Activated CD4-positive, alpha-beta T cell treated with anti-CD3 and anti-CD28 coated beads, Interleukin-2, amount 50 U/mL, for 16 hours (primary cell): ENCODE results near the gene SLC13A5.
"Not testable (repeated sequence)": the region's sequence is repeated elsewhere in the genome, so short reads cannot be mapped to it uniquely, and the experiment has no call there.

ENCODE experiments used
- DNase-seq: peaks from one replicate; pipeline ENCODE4 v3.0.0-alpha.2; 2020

Gene SLC13A5

DNA sequence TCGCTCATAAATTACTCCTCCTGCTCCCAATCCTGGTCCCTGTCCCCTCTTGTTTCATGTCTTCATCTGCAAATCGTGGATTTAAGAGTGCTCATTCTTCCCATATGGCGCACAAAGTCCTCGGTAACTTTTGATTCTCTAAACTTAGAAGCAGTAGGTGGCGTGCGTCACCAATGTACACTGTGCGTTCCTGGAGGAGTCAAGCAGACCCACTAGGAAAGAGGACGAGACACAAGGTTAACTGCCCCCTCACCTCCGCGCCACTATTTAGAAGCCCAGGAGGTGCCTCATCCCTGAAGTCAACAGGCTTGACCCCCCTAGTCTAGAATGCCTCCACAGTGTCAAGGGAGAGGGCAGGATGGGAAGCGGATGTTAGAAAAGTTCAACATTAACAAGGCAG, 2.9 kb downstream of the SLC13A5 start:
- no peak for DNase-seq

DNA sequence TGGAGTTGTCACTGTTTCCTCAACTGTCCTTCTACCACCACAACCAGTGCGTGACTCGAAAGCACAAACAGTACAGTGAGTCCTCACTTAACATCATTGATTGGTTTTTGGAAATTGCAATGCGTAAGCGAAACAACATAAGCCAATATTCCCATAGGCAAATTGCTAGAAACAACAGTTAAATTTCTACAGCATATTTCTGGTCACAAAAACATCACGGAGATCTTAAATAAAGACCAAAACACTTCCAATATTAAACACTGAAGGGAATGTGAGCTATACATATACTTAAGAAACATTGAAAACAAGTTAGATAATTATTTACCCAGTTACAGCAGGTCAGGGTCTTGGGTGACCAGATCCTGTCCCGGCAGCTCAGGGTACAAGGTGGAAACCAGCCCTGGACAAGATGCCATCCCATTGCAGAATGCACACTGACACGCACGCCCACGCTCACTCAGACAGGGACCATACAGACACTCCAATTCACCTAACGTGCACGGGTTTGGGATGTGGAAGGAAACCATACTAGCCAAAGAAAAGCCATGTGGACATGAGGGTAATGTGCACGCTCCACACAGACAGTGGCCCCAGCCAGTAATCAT, 4.7 kb downstream of the SLC13A5 start:
- DNase-seq = no peak

DNA sequence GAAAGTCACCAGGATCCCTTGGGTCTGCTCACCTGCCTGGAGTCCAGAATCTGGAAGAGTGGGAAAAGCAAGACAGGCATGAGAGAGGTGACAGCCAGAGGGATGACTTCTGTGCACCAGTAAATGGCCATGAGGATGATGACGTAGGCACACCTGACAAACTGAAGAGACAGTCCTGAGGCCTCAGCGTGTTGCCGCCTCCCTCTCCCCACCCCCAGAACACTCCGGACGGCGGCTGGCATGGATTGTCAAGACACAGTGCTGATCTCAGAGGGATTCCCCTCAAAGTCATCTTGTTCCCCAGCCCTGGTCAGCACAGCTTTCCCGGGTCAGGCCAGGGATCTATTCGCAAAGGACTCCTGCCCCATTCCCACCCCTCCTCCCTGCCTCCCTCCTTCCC, 6.2 kb downstream of the SLC13A5 start:
- no peak for DNase-seq

DNA sequence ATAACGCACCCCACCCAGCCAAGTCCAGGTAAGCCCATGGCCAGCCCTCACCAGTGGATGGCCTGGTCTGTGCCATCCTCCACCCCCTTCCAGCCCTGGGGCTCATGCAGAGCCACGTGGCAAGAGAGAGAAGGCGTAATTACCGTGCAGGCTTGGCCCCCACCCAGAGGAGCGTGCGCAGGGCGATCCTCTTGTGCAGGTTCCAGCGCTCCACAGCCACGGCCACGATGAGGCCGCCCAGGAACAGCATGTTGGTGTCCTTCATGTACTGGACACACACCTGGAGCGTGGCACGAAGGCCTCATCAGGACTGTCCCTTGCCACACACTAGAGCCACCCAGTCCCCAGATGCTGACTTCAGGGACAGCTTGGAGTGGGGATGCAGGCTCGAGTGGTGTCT, 6.7 kb downstream of the SLC13A5 start:
- DNase-seq = no peak

DNA sequence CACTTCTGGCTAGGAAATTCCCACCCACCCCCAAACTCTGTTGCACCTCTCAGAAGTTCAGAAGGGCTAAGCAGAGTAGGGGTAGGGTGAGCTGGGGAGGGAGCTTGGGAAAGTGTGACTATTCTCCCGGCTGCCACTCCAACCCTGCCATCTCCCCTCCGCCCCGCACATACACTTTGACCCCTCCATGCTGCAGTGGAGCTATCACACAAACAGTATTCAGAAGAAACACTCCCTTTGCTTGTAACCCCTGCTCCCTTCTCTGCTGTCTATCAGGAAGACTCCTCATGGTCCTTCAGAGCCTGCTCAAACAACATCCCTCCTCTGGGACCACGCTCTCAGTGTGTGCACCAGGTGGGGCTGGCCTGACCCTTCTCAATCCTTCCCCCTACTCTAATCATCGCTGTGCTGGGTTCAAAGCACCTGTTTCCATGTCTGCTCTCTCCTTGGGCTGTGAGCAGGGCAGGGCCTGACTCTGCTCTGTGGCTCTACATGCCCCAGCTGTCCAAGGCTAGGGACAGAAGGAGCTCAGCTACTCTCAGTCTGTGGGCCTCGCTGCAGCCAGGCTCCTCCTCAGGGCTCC, 8.6 kb downstream of the SLC13A5 start:
- DNase-seq = no peak

DNA sequence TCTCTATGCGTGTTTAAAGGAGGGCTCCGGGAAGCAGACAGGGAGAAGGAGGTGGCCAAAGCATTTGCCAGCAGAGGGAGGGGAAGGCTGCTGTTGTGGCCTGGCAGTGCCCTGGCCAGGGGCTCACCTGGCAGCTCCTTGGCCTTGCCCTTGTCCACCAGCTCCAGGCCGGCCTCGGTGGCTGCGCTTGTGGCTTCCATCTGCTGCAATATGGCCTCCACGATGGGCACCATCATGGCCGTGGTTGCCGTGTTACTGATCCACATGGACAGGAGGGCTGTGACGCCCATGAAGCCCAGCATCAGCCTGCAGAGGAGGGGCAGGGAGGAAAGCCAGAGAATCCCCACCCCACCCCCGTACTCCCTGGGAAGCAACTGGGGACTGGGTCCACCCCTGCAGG, 9.4 kb downstream of the SLC13A5 start:
- no peak for DNase-seq

DNA sequence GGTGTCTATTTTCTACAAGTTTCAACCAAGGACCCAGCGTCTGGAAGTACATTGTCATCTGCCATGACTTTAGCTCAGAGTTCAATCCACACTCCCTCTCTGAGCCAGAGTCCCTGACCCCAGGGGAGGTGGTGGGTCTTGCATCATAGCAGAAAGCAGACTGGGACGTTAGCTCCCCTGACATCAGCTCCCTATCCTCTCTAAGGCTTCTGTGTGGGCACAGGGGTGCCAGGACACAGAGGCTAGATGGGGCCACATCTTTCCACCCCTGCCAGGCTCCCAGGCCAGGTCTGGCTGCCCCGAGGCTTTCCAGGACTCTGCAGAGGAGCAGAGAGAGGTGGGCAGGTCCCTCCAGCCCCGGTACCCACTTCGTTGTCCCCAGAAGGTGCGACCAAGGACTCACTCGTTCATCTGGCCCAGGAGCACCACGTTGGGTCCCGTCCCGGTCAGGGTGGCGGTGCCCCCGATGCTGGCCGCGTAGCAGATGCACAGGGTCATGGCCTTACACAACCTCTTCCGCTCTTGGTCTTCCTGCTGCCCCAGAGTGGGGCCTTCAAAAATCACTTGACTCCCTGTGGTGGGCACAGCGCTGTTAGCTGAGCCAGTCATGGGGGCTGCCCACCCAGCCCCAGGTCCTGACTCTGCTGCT, 10.5 kb downstream of the SLC13A5 start:
- no peak for DNase-seq

DNA sequence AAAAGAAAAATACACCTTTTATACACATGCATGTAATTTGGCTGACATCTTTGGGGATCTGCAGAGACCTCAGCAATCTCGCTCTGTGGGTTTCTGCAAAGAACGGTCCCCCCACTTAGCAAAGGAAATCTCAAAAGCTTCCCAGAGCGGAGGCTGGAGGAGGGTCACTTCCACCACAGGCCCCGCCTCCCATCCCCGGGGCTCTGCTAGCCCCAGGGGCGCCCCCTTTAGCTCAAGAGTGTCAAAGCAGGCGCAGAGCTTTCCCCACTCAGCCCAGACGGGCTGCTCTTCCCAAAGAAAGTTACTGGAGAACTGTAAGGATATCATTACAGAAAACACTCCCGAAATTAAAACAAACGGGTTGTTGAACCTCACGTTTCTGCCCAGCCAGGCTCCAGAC, 11.4 kb downstream of the SLC13A5 start:
- peak; percentile 41 for DNase-seq

DNA sequence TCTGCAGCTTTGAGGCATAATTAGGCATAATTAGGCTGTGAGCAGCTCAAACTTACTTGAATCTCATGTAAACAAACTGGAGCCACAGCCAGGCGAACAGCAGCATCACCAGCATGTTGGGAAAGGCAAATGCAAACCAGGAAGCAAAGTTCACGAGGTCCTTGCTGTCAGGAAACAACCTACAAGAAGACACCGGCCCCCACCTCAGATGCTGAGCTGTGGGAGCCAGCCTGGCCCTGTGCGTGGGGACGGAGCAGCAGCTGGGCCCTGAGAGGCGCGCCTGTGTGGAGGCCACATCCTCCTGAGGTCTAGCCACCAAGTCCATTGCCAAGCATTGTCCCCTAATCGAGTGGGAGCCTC, 12.2 kb downstream of the SLC13A5 start:
- no peak for DNase-seq

DNA sequence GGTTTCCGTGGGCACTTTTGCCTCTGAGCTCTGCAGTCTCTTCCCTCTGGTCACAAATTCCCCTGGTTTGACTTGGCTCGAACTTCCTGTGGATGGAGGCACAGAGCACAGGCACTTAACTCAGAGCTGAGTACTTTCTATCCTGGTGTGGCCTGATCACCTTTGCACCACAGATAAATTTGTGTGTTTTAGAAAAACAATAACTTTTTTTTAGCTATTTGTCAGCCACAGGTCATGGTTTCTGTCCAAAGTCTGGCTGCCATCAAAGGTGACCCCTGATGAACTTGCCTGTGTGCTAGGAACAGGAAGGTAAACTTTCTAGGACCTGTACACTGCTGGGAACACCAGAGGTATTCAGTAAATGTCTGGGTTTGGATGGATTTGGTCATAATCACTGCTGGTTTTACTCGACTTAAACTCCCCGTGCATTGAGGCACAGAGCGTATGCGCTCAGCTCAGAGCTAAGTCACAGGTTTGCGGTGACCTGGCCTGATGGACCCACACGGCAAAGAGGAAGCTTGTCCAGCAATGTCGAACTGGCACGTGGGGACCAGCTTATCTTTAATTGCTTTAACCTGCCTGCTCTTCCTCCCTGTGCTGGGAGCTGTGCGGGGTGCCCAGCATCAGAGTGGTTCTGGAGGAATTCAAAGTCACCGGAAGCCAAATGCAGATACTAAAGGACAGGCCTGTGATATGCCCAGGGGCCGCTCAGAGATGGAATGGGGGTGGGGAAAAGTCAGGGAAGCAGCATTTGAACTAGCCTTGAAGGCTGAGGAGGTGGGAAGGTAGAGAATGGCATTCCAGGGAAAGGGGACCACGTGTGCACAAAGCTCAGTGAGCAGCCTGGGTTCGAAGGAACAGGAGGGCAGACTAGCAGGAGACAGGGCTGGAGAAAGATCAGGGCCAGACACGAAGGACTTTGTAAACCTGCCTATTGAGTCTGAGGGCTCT, 12.9 kb downstream of the SLC13A5 start:
- no peak for DNase-seq

DNA sequence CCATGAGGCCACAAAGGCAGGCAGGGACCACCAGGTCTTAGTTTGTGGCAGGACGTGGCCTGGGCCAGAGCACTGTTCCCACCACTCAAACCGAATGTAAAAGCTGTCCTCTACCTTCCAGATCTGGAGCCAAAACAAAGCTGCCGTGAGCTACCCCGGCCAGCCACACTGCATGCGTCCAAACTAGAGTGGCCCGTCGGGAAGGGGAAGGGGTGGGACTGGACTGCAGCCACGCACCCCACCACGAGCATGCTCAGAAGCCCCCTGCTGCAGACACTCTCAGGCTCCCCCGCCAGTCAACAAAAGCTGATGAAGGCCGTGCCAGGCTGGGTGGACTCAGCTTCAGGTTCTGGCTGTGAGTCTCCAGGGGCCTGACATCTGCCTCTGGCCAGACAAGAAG, 15.2 kb downstream of the SLC13A5 start:
- no peak for DNase-seq

DNA sequence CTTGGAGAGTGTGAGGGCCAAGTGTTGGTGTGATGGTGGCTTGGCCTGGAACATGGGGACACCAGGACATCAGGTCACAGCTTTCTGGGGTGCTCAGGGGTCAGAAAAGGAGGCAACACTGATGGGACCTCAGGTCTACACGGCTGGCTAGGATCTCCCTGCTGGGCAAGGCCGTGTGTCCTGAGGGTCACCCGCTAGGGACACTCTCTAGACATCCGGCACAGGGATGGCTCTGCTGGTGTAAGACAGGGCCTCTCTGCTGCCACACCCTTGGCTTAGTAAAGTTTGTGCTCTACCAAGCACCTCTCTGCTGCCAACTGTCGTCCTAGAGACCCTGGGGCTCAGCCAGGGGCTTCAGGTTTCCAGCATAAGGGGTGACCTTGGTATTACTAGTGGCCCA, 16.3 kb downstream of the SLC13A5 start:
- DNase-seq = no peak

DNA sequence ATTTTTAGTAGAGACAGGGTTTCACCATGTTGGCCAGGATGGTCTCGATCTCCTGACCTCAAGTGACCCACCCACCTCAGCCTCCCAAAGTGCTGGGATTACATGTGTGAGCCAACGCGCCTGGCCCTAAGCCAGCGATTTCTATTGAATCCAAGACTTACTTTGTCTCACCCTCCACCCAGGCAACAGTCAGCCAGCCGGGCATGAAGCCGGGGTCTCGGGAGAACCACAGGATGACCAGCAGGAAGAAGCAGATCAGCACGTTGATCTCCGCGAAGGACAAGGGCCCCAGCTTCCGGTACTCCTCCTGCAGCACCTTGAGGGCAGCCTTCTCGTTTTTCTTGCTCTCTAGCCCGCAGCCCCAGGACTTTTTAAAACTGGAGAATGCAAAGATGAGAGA, 17.6 kb downstream of the SLC13A5 start:
- DNase-seq = no peak

DNA sequence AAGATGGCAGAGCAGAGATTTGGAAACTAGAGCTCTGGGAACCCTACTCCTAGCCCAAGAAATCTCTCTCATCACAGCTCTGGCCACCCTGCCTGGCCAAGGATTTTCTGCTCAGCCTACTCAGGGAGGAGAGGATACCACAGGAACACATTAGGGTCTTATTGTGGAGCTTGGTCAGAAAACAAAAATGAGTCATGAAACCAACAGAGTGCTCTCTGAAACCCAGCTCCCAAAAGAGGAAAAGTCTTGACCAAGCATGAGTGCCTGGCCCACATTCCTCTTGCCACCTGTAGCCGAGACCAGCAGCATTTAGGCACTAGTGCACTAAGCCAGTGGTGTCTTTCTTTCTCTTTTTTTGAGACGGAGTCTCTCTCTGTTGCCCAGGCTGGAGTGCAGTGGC, 18.1 kb downstream of the SLC13A5 start:
- no peak for DNase-seq

DNA sequence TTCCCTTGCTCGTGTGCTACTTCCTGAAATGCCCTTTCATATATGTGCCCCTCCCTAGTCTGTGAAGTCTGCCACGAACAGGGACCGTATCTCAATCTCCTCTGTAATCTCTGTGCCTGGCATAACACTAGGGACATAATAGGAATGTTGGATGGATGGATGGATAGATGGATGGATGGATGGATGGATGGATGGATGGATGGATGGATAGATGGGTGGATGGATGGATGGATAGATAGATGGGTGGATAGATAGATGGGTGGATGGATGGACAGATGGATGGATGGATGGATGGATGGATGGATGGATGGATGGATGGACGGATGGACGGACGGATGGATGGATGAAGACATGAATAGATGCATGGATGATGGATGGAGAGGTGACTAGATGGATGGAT, 21.2 kb downstream of the SLC13A5 start:
- not testable (repeated sequence) for DNase-seq

DNA sequence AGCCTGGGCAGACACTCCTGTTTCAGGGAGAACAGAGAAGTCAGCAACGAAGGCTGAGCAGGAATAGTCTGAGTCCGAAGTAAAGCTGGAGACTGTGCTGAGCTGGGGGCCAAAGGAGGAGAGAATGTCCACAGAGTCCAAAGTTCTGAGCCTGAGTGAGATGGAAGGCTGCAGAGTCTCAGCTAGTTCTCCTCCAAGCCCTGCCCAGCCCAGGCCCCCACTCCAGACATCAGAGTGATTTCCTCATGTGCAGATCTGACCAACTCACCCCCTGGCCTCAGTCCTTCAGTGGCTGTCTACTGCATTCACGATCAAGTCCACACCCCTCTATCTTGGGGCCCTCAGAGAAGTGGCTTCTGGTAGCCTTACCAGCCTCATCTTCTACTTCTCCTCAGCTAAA, 21.6 kb downstream of the SLC13A5 start:
- DNase-seq = no peak

DNA sequence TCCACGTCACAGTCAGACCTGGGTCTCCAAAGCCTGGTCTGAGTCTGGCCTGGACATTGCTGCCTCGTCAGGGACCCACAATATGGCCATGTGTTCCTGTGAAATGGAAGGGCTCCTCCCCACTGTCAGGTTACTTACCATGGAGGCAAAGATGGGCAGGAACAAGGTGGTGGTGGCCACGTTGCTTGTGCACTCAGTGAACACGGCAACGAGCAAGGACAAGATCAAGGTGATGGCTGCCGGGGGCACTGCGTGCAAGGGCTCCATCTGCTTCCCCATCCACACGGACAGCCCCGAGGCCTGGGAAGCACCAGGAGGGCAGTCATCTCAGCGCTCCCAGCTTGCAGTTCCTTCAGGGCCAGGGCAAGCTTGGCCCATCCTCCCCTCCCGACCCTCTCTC, 22.5 kb downstream of the SLC13A5 start:
- no peak for DNase-seq

DNA sequence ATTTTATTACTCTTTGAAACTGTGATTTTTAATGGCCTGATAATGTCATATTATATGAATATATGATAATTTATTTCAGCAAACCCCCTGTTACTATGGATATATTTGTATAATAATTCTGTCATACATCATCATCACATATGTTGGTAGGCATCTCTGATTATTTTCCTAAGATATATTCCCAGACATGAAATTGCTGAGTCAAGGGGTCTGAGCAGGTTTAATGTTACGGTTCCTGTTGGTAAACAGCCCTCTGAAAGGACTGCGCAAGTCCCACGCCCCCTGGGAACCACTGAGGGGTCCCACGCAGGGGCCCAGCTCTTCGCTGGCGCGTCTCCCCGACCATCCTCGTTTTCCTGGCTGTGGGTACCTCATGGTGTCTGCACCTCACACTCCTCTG, 24.2 kb downstream of the SLC13A5 start:
- DNase-seq = no peak

DNA sequence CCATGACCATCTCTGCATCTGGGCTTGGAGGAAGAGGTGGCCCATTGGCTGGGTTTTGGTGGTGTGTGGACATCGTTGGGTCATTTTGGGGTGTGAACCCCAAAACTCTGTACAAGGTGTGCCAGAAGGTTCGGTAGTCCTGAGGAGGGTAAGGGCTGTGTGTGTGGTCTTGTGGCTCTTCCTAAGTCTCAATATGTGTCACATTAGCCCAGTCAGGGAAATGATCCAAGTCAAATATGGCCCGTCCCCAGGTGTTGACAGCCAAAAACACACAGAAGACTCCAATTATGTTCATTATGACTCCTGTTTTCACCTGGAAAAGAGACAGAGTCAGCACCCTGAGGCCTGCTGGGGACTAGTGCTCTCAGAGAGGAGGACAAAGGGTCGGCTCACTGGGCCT, 27.1 kb downstream of the SLC13A5 start:
- DNase-seq = no peak

DNA sequence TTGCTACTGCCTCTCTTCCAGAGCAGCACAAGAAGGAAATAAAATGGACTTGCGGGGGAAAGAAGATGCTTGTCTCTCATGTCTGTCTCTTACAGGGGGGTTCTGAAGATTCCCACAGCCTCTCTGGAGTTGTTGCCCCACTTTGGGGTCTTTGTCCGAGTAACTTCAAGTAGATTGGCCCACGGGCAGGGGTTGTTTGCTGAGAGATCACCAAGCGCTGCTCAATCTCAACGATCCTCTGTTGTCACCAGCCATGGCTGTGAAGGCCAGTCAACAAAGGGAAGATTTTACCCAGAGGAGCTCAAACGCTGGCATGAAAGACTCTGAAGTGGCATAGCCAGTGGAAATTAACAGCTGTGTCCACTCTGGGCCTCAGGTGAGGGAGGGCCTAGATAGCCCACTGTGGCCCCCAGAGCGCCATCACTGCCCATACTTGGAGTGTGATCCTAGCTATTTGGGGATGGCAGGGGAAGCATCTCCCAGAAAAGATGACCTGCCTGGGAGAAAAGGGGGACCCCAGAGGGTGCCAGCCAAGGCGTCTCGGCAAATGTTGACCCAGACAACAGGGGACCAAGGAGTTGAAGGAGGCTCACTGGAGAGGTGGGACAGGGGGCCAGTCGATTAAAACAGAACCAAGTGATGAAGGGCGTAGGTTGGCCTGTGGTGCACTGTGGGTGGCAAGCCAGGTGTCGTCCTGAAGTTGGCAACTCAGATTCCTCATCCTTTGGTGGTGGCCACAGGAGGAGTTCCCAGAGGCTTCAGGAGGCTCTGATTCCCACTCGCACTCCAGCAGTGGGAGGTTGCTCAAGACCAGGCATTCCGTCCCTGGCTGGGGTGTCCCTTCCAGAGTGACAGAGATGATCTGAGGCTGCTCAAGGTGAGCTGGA, 28.0 kb downstream of the SLC13A5 start:
- DNase-seq = no peak

DNA sequence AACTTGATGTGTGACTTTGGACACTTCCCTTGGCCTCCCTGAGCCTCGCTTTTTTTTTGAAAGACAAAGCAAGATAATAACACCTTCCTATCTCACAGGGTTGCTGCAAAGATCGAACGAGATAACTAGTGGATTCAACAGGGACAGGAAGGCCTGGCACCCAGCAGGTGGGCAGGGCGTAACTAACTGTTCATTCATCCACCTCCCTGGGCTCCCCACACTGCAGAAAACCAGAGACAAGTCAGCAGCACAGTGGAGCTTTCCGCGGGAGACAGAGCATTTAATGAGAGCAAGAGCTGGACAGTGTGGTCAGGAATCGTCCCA, 28.7 kb downstream of the SLC13A5 start:
- no peak for DNase-seq

DNA sequence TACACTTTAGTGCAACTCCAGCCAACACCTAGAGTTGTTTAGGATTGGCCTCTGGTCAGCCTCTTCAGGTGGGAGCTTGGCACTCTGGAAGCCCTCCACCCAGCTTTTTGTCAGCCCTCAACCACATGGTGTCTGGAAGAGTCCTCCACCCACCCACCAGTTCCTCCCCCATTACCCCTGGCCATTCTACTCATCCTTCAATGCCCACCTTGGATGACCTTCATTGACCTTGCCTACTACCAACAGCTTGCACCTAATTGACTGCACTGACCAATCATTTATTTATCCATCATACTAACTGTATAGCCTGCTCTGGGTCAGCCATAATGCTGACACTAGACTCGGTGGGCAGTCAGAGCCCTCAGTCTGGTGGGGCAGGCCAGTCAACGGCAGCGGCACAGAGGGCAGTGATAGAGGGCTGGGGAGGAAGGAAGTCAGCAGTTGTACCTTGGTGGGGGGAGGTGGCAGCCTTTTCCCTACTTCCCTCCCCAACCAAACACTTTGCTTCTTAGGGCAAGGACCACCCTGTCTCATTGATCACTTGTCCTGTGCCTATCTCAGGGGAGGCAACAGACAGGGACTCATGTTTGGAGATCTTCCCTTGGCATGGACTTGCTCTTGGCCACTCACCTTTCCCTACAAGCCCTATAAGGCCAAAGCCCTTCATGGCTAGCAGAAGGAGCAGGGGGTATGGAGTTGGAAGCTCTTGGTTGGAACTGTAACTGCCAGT, 29.3 kb downstream of the SLC13A5 start:
- no peak for DNase-seq
